ENCODE data around the gene SNU13. TPM values are rescaled to one million over a fixed set of nuclear protein-coding genes. Genes with fewer than 3 reads are reported as not detected.
"Not testable (repeated sequence)": the region's sequence is repeated elsewhere in the genome, so short reads cannot be mapped to it uniquely, and the experiment has no call there.

Gene SNU13
- total RNA-seq (100 to 1,000 TPM in 6 of 7 donors, 10 to 100 TPM in 1; 88.1 to 188 (median 129) TPM), polyA plus RNA-seq (100 to 1,000 TPM; 117 to 131 TPM)
- long read RNA-seq, donor 1, transcript SNU13-201 (3 exons, 877 nt), result minor isoform, 81 of 489 reads
- long read RNA-seq, donor 1, transcript SNU13-202 (3 exons, 1,503 nt), result major isoform, 365 of 489 reads
- long read RNA-seq, donor 1, partial matches to known transcripts, result 21 of 489 reads
- long read RNA-seq, donor 1, other reads (novel, unspliced or antisense), result 18 of 489 reads
- long read RNA-seq, donor 2, transcript SNU13-201 (3 exons, 877 nt), result minor isoform, 55 of 184 reads
- long read RNA-seq, donor 2, transcript SNU13-202 (3 exons, 1,503 nt), result major isoform, 107 of 184 reads
- long read RNA-seq, donor 2, partial matches to known transcripts, result 20 of 184 reads
- long read RNA-seq, donor 2, other reads (novel, unspliced or antisense), result 0 of 184 reads
- long read RNA-seq, donor 3, transcript SNU13-202 (3 exons, 1,503 nt), result major isoform, 126 of 164 reads
- long read RNA-seq, donor 3, transcript SNU13-201 (3 exons, 877 nt), result minor isoform, 20 of 164 reads
- long read RNA-seq, donor 3, partial matches to known transcripts, result 4 of 164 reads
- long read RNA-seq, donor 3, other reads (novel, unspliced or antisense), result 9 of 164 reads

GRCh38 chr22:41688365-41689211 is at the start of gene SNU13:
TSS of gene SNU13 (minus strand) at chr22:41688867. CDS start at chr22:41688796, 71 bp downstream.
- peaks cover 1% of the 10 kb centered on the region for H3K4me1 ChIP-seq (ENCODE audit: insufficient read depth)
- H3K27me3 ChIP-seq, result no peaks in the 10 kb centered on the region
- H3K4me3 ChIP-seq, result peak within 1 kb of the TSS; percentile 74
- no peak for TF ChIP-seq EP300 (IDR thresholded peaks at IDR 0.05)
- peak in 2 of 3 donors; percentile 21 to 36 for TF ChIP-seq CTCF (IDR thresholded peaks at IDR 0.05)
- TF ChIP-seq POLR2A (IDR thresholded peaks at IDR 0.05), result peak; percentile 73
- 0 to 1% (median 1%) methylated on average over 60 to 62 of the region's 62 CpGs for WGBS, 3 donors
- H3K36me3 ChIP-seq, result no peaks in the 10 kb centered on the region
- intact Hi-C loops (cut with DNase I), result no loop called here
- H3K27ac ChIP-seq, result peak within 1 kb of the TSS; percentile 88 to 89
- DNase-seq, result peak; percentile 88 to 93 (median 91)
- H3K9me3 ChIP-seq, result no peaks in the 10 kb centered on the region

- H3K9me3 ChIP-seq; H3K27ac ChIP-seq; H3K36me3 ChIP-seq; H3K4me3 ChIP-seq; DNase-seq; H3K4me1 ChIP-seq (ENCODE audit: insufficient read depth); H3K27me3 ChIP-seq; intact Hi-C loops (cut with DNase I): not testable (repeated sequence)
- WGBS, 3 donors, result 96 to 98% (median 96%) methylated on average over 4 of the region's 4 CpGs
Measured at GRCh38 chr22:41733241-41733640, 44.6 kb upstream of the SNU13 start.

- Histone ChIP-seq H3K36me3 (no peaks in the 10 kb centered on the region), H3K27ac (no peak overlapping the region), H3K4me1 (ENCODE audit: insufficient read depth) (no peaks in the 10 kb centered on the region), H3K9me3 (no peaks in the 10 kb centered on the region), H3K4me3 (no peak overlapping the region), H3K27me3 (no peaks in the 10 kb centered on the region)
- WGBS, 3 donors, result 88 to 93% (median 91%) methylated on average over 7 of the region's 7 CpGs
- TF ChIP-seq POLR2A (IDR thresholded peaks at IDR 0.05) (no peak), CTCF (IDR thresholded peaks at IDR 0.05) (no peak), EP300 (IDR thresholded peaks at IDR 0.05) (no peak)
- DNase-seq, result no peak
- intact Hi-C loops (cut with DNase I), result no loop called here
Measured at GRCh38 chr22:41732096-41732772, 43.6 kb upstream of the SNU13 start.

- no peak overlapping the region for H3K27ac ChIP-seq
- H3K36me3 ChIP-seq, result no peaks in the 10 kb centered on the region
- H3K27me3 ChIP-seq, result no peaks in the 10 kb centered on the region
- no peak for DNase-seq
- WGBS, 3 donors, result 87 to 91% (median 87%) methylated on average over 2 of the region's 2 CpGs
- H3K4me1 ChIP-seq (ENCODE audit: insufficient read depth), result no peaks in the 10 kb centered on the region
- H3K4me3 ChIP-seq, result no peak overlapping the region
- no peaks in the 10 kb centered on the region for H3K9me3 ChIP-seq
- intact Hi-C loops (cut with DNase I), result no loop called here
- TF ChIP-seq CTCF (IDR thresholded peaks at IDR 0.05) (no peak), POLR2A (IDR thresholded peaks at IDR 0.05) (no peak), EP300 (IDR thresholded peaks at IDR 0.05) (no peak)
Measured at GRCh38 chr22:41731609-41732008, 42.9 kb upstream of the SNU13 start.

Data from ovary (tissue), 10 donors.